ENCODE measurements around the gene ZNF532. TPM values are rescaled to one million over a fixed set of nuclear protein-coding genes. Genes with fewer than 3 reads are reported as not detected.

ZNF532 gene
- total and polyA plus RNA-seq, 9 of the 15 experiments (the other 6 are each of a cell fraction or from before 2014, with no cell fraction given): 0.42 TPM; not detected in 8

DNA sequence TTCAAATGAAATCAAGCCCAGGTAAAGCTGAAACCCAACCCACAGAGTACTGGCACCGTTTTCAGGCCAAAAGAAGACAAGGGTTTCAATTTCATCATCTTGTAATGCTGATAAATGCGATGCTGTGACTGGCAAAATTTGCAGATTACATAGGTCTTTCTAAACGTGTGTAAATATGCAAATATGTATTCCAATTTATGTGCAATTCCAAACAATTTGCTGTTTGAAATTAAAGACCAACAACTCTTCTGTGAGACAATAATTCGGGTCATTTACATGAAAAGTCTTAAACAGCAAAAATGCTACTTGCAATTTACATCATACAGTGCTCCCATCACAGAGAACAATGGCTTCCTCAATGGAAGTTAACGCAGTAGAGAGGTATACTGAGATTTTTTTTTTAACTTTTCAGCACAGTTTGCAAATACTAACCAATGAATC lies 2.8 kb upstream of the ZNF532 start:
- CTCF ChIA-PET (ENCODE audit: low intra/inter-chr PET ratio): no interaction called here
- Histone ChIP-seq H3K9me3 (replicated peaks; ENCODE audit: control insufficient read depth, insufficient read depth, low read depth, low read length) (no peaks in the 10 kb centered on the region), H2AFZ (ENCODE audit: low read depth, low read length) (no peak overlapping the region), H3K4me1 (replicated peaks in 1 of 2; ENCODE audit: control insufficient read depth in 2 of 2, insufficient read depth in 2 of 2, low read length in 2 of 2) (no peaks in the 10 kb centered on the region), H3K9me1 (ENCODE audit: control insufficient read depth, insufficient read depth, low read length) (no peaks in the 10 kb centered on the region), H3K4me3 (no peak overlapping the region), H3K9ac (ENCODE audit: insufficient read depth in 1 of 2, low read depth in 2 of 2, low read length in 2 of 2) (no peak overlapping the region), H3K36me3 (ENCODE audit: control insufficient read depth, insufficient read depth, low read length) (no peaks in the 10 kb centered on the region), H3K4me2 (ENCODE audit: insufficient read depth, low read length) (no peak overlapping the region), H4K20me1 (replicated peaks; ENCODE audit: control insufficient read depth, insufficient read depth, low read length) (no peaks in the 10 kb centered on the region), H3K27me3 (ENCODE audit: control insufficient read depth in 2 of 2, insufficient read depth in 2 of 2, low read length in 2 of 2) (peaks cover 0 to 5% of the 10 kb centered on the region in 2 experiments; a peak in 1 of 5 replicates), H3K79me2 (ENCODE audit: control insufficient read depth, insufficient read depth, low read length) (no peaks in the 10 kb centered on the region), H3K27ac (ENCODE audit: extremely low read depth, low read depth, low read length) (no peak overlapping the region)
- BruUV-seq (replicated peaks): no TSS peak
- in situ Hi-C loops (cut with MboI) (no loop called here), intact Hi-C loops (cut with micrococcal nuclease) (no loop called here)
- 1% methylated on average over 5 of the region's 5 CpGs for WGBS (ENCODE audit: insufficient coverage, low coverage, missing lambda C conversion rate)
- POLR2A ChIA-PET: no interaction called here
- ATAC-seq (no peak), FAIRE-seq (no peak), DNase-seq (ENCODE audit: extremely low read depth in 1 of 4, low spot score in 3 of 4) (no peak)
- TF ChIP-seq PTRF (tag; IDR thresholded peaks at IDR 0.05) (no peak), NFRKB (IDR thresholded peaks at IDR 0.05; ENCODE audit: low read depth) (no peak), DDX20 (tag; IDR thresholded peaks at IDR 0.05; ENCODE audit: low read depth) (no peak), CEBPG (CRISPR knock-in tag; IDR thresholded peaks at IDR 0.05) (no peak), CEBPG (tag; conservative IDR thresholded peaks at IDR 0.05 in 1 of 2, IDR thresholded peaks at IDR 0.05 in 1 of 2) (no peak), CBX3 (IDR thresholded peaks at IDR 0.05; ENCODE audit: borderline replicate concordance in 1 of 2, low read length in 2 of 2) (no peak), ZNF3 (CRISPR knock-in tag; IDR thresholded peaks at IDR 0.05) (no peak), HNRNPLL (IDR thresholded peaks at IDR 0.05; ENCODE audit: low read depth, low read length, poor library complexity, severe bottlenecking) (no peak), CAMTA2 (CRISPR knock-in tag; conservative IDR thresholded peaks at IDR 0.05) (no peak), CBFB (CRISPR knock-in tag; IDR thresholded peaks at IDR 0.05) (no peak), NRF1 (conservative IDR thresholded peaks at IDR 0.05 in 1 of 2, IDR thresholded peaks at IDR 0.05 in 1 of 2) (no peak), POLR2A (conservative IDR thresholded peaks at IDR 0.05) (no peak)
- TF ChIP-seq, protein P1, sequence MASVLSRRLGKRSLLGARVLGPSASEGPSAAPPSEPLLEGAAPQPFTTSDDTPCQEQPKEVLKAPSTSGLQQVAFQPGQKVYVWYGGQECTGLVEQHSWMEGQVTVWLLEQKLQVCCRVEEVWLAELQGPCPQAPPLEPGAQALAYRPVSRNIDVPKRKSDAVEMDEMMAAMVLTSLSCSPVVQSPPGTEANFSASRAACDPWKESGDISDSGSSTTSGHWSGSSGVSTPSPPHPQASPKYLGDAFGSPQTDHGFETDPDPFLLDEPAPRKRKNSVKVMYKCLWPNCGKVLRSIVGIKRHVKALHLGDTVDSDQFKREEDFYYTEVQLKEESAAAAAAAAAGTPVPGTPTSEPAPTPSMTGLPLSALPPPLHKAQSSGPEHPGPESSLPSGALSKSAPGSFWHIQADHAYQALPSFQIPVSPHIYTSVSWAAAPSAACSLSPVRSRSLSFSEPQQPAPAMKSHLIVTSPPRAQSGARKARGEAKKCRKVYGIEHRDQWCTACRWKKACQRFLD (CRISPR knock-in tag; IDR thresholded peaks at IDR 0.05): no peak
